Measurements from ENCODE around the gene CKB.

- TF ChIP-seq CTCF (IDR thresholded peaks at IDR 0.05; ENCODE audit: insufficient read depth, low read length, poor library complexity, severe bottlenecking) (no peak), EZH2phosphoT487 (conservative IDR thresholded peaks at IDR 0.05; ENCODE audit: low read length) (no peak)
These were observed 33.7 kb downstream of the CKB start for GRCh38 chr14:103488960-103489359.

Data from SU-DHL-6 (cell line).